HUES48 (cell line): ENCODE measurements around the gene FBLN2.

Experiments
- H3K27ac ChIP-seq: one replicate; pipeline ENCODE4 v1.7.0; 2013; ENCODE audit warnings: low read depth, low read length, inconsistent platforms
- H3K27me3 ChIP-seq: 2 replicates; pipeline ENCODE4 v1.6.1; 2013; ENCODE audit warnings: mild to moderate bottlenecking, low read length; ENCODE audit not compliant: control insufficient read depth, insufficient read depth
- H3K36me3 ChIP-seq: 2 replicates; pipeline ENCODE4 v1.6.1; 2013; ENCODE audit warnings: low read length; ENCODE audit not compliant: control insufficient read depth, insufficient read depth
- H3K4me1 ChIP-seq: 2 replicates; pipeline ENCODE4 v1.6.1; 2013; ENCODE audit warnings: mild to moderate bottlenecking, low read length; ENCODE audit not compliant: control insufficient read depth, insufficient read depth
- H3K4me3 ChIP-seq: 2 replicates; pipeline ENCODE4 v1.5.1; 2013; ENCODE audit warnings: mild to moderate bottlenecking, low read depth, low read length
- H3K9ac ChIP-seq: 2 replicates; pipeline ENCODE4 v1.6.1; 2013; ENCODE audit warnings: mild to moderate bottlenecking, low read depth, low read length, moderate library complexity
- H3K9me3 ChIP-seq: 2 replicates; pipeline ENCODE4 v1.6.1; 2013; ENCODE audit warnings: low read length; ENCODE audit not compliant: control insufficient read depth, insufficient read depth

Gene FBLN2

GRCh38 chr3:13623101-13623654, 74.3 kb downstream of the FBLN2 start:
- no peak overlapping the region for H3K9ac ChIP-seq
- H3K9me3 ChIP-seq: no peaks in the 10 kb centered on the region
- H3K4me3 ChIP-seq: no peak overlapping the region
- H3K27me3 ChIP-seq: no peaks in the 10 kb centered on the region
- no peak overlapping the region for H3K27ac ChIP-seq
- H3K4me1 ChIP-seq: no peaks in the 10 kb centered on the region
- no peaks in the 10 kb centered on the region for H3K36me3 ChIP-seq

- no peaks in the 10 kb centered on the region for H3K27me3 ChIP-seq
- H3K4me3 ChIP-seq: no peak overlapping the region
- no peaks in the 10 kb centered on the region for H3K4me1 ChIP-seq
- H3K9me3 ChIP-seq: no peaks in the 10 kb centered on the region
- no peak overlapping the region for H3K27ac ChIP-seq
- no peak overlapping the region for H3K9ac ChIP-seq
- no peaks in the 10 kb centered on the region for H3K36me3 ChIP-seq
These were observed 75.1 kb downstream of the FBLN2 start for GRCh38 chr3:13624021-13624420.

GRCh38 chr3:13624671-13625125, 75.8 kb downstream of the FBLN2 start:
- Histone ChIP-seq H3K36me3 (no peaks in the 10 kb centered on the region), H3K9me3 (no peaks in the 10 kb centered on the region), H3K4me3 (no peak overlapping the region), H3K27me3 (no peaks in the 10 kb centered on the region), H3K4me1 (no peaks in the 10 kb centered on the region), H3K9ac (no peak overlapping the region), H3K27ac (no peak overlapping the region)

GRCh38 chr3:13626396-13626795, 77.5 kb downstream of the FBLN2 start:
- Histone ChIP-seq H3K27ac (no peak overlapping the region), H3K36me3 (no peaks in the 10 kb centered on the region), H3K27me3 (no peaks in the 10 kb centered on the region), H3K4me1 (no peaks in the 10 kb centered on the region), H3K9me3 (no peaks in the 10 kb centered on the region), H3K9ac (no peak overlapping the region), H3K4me3 (no peak overlapping the region)

GRCh38 chr3:13626915-13627460, 78.1 kb downstream of the FBLN2 start:
- Histone ChIP-seq H3K4me3 (no peak overlapping the region), H3K9ac (no peak overlapping the region), H3K27me3 (no peaks in the 10 kb centered on the region), H3K36me3 (no peaks in the 10 kb centered on the region), H3K9me3 (no peaks in the 10 kb centered on the region), H3K27ac (no peak overlapping the region), H3K4me1 (no peaks in the 10 kb centered on the region)

- H3K9ac ChIP-seq: no peak overlapping the region
- no peaks in the 10 kb centered on the region for H3K4me1 ChIP-seq
- H3K27me3 ChIP-seq: no peaks in the 10 kb centered on the region
- H3K27ac ChIP-seq: no peak overlapping the region
- no peak overlapping the region for H3K4me3 ChIP-seq
- H3K36me3 ChIP-seq: no peaks in the 10 kb centered on the region
- H3K9me3 ChIP-seq: no peaks in the 10 kb centered on the region
These were observed 78.8 kb downstream of the FBLN2 start for GRCh38 chr3:13627681-13628080.

- no peak overlapping the region for H3K4me3 ChIP-seq
- H3K27ac ChIP-seq: no peak overlapping the region
- no peaks in the 10 kb centered on the region for H3K27me3 ChIP-seq
- no peaks in the 10 kb centered on the region for H3K4me1 ChIP-seq
- no peaks in the 10 kb centered on the region for H3K9me3 ChIP-seq
- H3K36me3 ChIP-seq: no peaks in the 10 kb centered on the region
- no peak overlapping the region for H3K9ac ChIP-seq
These were observed 79.5 kb downstream of the FBLN2 start for GRCh38 chr3:13628432-13628831.

GRCh38 chr3:13628841-13629551, 80.1 kb downstream of the FBLN2 start:
- no peak overlapping the region for H3K9ac ChIP-seq
- H3K27me3 ChIP-seq: no peaks in the 10 kb centered on the region
- H3K4me3 ChIP-seq: no peak overlapping the region
- H3K36me3 ChIP-seq: no peaks in the 10 kb centered on the region
- no peaks in the 10 kb centered on the region for H3K4me1 ChIP-seq
- H3K9me3 ChIP-seq: no peaks in the 10 kb centered on the region
- H3K27ac ChIP-seq: no peak overlapping the region

- Histone ChIP-seq H3K4me3 (no peak overlapping the region), H3K27ac (no peak overlapping the region), H3K9ac (no peak overlapping the region), H3K9me3 (no peaks in the 10 kb centered on the region), H3K27me3 (no peaks in the 10 kb centered on the region), H3K36me3 (no peaks in the 10 kb centered on the region), H3K4me1 (no peaks in the 10 kb centered on the region)
These were observed 80.7 kb downstream of the FBLN2 start for GRCh38 chr3:13629644-13630043.

- no peaks in the 10 kb centered on the region for H3K36me3 ChIP-seq
- H3K27ac ChIP-seq: no peak overlapping the region
- no peaks in the 10 kb centered on the region for H3K4me1 ChIP-seq
- H3K9ac ChIP-seq: no peak overlapping the region
- H3K4me3 ChIP-seq: no peak overlapping the region
- H3K27me3 ChIP-seq: no peaks in the 10 kb centered on the region
- H3K9me3 ChIP-seq: no peaks in the 10 kb centered on the region
These were observed 82.3 kb downstream of the FBLN2 start for GRCh38 chr3:13631256-13631655.

- no peaks in the 10 kb centered on the region for H3K36me3 ChIP-seq
- H3K4me1 ChIP-seq: no peaks in the 10 kb centered on the region
- H3K27ac ChIP-seq: no peak overlapping the region
- H3K9me3 ChIP-seq: no peaks in the 10 kb centered on the region
- no peak overlapping the region for H3K9ac ChIP-seq
- H3K27me3 ChIP-seq: no peaks in the 10 kb centered on the region
- no peak overlapping the region for H3K4me3 ChIP-seq
These were observed 84.3 kb downstream of the FBLN2 start for GRCh38 chr3:13633176-13633575.
